GM13976 (cell line): ENCODE measurements around the gene HOXA10.

Source experiments
- DNase-seq: peaks from one replicate; pipeline ENCODE4 v3.0.0; 2012; ENCODE audit warnings: low spot score
- in situ Hi-C: fragments of 300-500 bp; cut with MboI; formaldehyde crosslinking; loops from one replicate; pipeline ENCODE4 v1.12.0; 2022; ENCODE audit warnings: low sequenced_read_pairs, mixed read lengths, inconsistent platforms; ENCODE audit not compliant: unreplicated experiment
- TF ChIP-seq, protein P1 (sequence below): IDR thresholded peaks from 2 replicates; pipeline ENCODE4 v1.5.1; 2012; ENCODE audit warnings: borderline replicate concordance, mild to moderate bottlenecking; ENCODE audit not compliant: insufficient read depth; ENCODE audit errors: extremely low read depth, missing control alignments, control extremely low read depth

The HOXA10 gene

DNA sequence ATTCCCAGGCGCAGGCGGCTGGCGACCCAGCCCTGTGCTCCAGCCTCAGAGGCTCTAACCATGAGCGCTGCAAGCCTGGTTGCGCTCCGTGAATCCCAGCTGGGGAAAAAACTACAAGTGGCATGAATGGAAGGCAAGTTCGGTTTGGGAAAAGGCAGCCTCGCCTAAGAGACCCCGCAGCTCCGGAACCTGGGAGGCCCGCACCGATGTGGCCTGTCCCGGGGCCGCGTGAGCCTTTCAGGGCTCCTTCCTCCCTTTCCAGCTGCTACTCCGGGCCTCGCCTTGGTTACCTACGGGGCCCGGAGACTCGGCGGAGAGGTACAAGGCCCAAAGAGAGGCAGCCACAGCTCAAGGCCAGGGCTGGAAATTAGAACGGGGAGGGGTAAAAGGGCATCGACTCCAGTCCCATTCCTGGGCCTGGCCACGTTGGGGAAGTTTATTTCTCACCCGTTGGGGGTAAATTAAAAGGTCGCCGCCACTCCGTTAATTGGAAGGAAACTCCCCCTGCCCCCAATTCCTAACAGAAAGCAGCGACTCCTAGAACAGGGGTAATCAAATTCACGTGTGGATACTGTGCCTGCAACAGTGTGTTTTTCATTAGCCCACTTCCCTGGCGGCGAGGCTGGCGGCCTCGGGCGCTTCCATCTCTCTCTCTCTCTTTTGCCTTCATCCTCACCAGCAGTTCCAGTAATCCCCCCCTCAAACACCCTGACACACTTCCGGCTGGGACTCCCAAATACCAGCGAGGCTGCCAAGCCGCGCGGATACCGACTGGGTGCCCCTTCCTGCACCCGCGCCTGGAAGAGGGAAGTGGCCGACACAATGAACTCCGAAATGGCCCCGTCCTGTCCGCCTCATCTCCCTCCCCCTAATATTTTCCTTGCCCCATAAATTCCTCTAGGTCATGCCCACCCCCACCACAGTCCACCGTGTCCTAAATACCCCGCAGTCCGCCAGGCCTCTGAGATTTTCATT, 7.3 kb downstream of the HOXA10 start:
- TF ChIP-seq, protein P1, sequence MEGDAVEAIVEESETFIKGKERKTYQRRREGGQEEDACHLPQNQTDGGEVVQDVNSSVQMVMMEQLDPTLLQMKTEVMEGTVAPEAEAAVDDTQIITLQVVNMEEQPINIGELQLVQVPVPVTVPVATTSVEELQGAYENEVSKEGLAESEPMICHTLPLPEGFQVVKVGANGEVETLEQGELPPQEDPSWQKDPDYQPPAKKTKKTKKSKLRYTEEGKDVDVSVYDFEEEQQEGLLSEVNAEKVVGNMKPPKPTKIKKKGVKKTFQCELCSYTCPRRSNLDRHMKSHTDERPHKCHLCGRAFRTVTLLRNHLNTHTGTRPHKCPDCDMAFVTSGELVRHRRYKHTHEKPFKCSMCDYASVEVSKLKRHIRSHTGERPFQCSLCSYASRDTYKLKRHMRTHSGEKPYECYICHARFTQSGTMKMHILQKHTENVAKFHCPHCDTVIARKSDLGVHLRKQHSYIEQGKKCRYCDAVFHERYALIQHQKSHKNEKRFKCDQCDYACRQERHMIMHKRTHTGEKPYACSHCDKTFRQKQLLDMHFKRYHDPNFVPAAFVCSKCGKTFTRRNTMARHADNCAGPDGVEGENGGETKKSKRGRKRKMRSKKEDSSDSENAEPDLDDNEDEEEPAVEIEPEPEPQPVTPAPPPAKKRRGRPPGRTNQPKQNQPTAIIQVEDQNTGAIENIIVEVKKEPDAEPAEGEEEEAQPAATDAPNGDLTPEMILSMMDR = no peak
- in situ Hi-C loops = loop anchor here (10.0 to 25.0 kb wide), 2 partner anchors 655 to 1302 kb away; no protein-coding TSS in a partner anchor
- DNase-seq = no peak

DNA sequence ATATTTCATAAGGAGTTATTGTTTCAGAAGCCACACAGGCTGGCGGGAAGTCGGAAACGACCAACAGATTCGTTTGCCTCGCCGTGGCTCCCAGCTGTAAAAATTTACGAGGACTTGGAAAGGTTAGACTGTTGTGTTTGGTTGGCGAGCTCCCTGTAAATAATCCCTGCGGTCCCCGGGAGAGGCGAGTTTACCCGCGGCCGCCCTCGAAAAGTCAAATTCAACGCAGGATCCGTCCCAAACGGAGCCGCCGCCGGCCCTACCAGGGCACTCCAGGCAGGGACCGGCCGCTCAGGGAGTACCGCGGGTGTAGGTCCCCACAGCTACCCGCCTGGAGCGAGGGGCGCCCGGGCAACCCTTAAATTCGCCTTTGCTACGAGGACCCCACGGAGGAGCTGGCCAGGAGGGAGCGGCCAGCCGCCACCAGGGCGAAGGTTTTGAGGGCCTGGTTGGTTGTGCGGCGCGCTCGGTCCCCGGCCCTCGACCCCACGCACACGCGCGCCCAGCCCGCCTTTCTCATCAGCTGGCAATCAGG, 8.1 kb downstream of the HOXA10 start:
- DNase-seq = no peak
- in situ Hi-C loops = loop anchor here (10.0 to 25.0 kb wide), 2 partner anchors 654 to 1301 kb away; no protein-coding TSS in a partner anchor
- TF ChIP-seq, protein P1 = no peak

- in situ Hi-C loops = loop anchor here (10.0 to 25.0 kb wide), 2 partner anchors 653 to 1301 kb away; no protein-coding TSS in a partner anchor
- DNase-seq = no peak
- TF ChIP-seq, protein P1 = no peak
These were observed 8.8 kb downstream of the HOXA10 start, which contains the start of gene HOXA9 for GRCh38 chr7:27165089-27165995. TSS of gene HOXA9 (minus strand) at chr7:27165537. CDS start at chr7:27165457, 80 bp downstream.

- TF ChIP-seq, protein P1 = no peak
- in situ Hi-C loops = loop anchor here (10.0 to 25.0 kb wide), 2 partner anchors 652 to 1300 kb away; no protein-coding TSS in a partner anchor
- DNase-seq = no peak
These were observed 9.6 kb downstream of the HOXA10 start for GRCh38 chr7:27164367-27165088.

DNA sequence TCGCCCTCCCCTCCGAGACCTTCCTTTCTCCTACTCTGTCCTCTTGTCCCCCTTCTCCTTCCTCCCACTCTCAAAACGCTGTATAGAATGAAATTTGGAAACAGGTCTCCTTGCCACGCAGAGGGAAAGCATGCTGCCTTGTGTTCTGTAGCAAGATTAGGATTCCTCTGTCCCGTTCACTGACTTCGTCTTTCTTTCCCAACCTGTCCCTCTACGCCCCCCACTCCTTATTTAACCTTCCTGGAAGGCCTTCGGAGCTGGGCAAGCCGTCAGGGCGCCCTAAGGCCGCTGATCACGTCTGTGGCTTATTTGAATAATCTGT, 10.1 kb downstream of the HOXA10 start:
- DNase-seq = no peak
- TF ChIP-seq, protein P1 = no peak
- in situ Hi-C loops = loop anchor here (10.0 to 25.0 kb wide), 2 partner anchors 652 to 1299 kb away; no protein-coding TSS in a partner anchor
